ENCODE measurements around the gene PRMT7. TPM values are rescaled to one million over a fixed set of nuclear protein-coding genes. Genes with fewer than 3 reads are reported as not detected.
A peak's percentile ranks its signal among the peaks of the same experiment; 100 is the strongest.

The PRMT7 gene
- total RNA-seq, 2 donors from 2014 or later: 45.7 to 90.9 TPM

DNA sequence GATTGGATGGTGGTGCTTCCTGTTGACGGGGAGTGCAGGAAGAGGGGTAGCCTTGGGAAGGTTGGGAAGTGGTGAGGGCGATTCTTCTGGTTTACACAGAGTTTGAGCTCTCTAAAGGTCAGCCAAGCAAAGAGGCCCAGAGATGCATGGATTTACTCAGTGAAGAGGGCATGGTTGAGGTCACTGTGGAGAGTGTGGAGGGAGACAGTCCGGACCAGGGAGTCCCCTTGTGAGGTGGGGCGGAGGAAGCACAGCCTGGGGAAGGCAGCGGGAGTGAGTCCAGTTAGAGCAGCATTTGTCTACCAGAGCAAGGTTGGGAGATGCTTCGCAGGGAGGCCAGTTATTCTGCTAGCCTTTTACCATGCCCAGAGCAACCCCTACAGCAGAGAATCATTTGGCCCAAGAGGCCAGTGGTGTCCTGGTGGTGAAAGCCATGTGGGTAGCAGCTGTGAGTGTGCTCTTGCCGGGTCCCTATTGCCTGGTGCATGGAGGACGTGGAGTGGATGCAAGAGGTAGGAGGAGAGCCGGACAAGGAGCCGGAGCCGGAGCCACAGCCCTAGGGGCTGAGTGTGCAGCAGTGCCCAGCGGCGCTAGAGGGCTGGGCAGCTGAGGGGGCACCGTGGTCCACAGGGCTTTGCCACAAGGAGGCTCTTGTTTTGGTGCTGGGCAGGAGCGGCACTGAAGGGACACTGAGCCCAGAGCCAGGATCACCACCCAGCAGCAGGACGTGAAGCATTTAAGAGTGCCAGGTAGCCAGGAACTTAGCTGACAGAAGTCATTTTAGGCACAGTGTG, 27.7 kb downstream of the PRMT7 start:
- H3K36me3 Mint-ChIP-seq: peaks cover 20% of the 10 kb centered on the region
- no peak for ATAC-seq
- H3K9me3 Mint-ChIP-seq: no peaks in the 10 kb centered on the region
- no peaks in the 10 kb centered on the region for H3K27me3 Mint-ChIP-seq
- DNase-seq (ENCODE audit: low spot score): no peak
- no peak overlapping the region for H3K27ac Mint-ChIP-seq
- H3K4me1 Mint-ChIP-seq (ENCODE audit: low read depth in 2 of 2): no peaks in the 10 kb centered on the region
- H3K4me3 Mint-ChIP-seq: no peak overlapping the region

DNA sequence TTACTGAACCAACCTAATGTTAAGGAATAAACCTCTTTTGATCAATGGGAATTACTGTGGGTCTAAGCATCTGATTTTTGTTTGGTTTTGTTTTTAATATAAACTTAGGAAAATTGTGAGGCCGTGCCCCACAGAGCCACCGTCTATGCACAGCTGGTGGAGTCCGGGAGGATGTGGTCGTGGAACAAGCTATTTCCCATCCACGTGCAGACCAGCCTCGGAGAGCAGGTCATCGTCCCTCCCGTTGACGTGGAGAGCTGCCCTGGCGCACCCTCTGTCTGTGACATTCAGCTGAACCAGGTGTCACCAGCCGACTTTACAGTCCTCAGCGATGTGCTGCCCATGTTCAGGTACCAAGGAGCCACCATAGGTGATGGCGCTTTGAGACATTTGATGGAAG, 28.4 kb downstream of the PRMT7 start:
- no peaks in the 10 kb centered on the region for H3K27me3 Mint-ChIP-seq
- H3K4me1 Mint-ChIP-seq (ENCODE audit: low read depth in 2 of 2): no peaks in the 10 kb centered on the region
- no peaks in the 10 kb centered on the region for H3K9me3 Mint-ChIP-seq
- H3K4me3 Mint-ChIP-seq: no peak overlapping the region
- DNase-seq (ENCODE audit: low spot score) (no peak), ATAC-seq (no peak)
- H3K36me3 Mint-ChIP-seq: peaks cover 17% of the 10 kb centered on the region
- no peak overlapping the region for H3K27ac Mint-ChIP-seq

DNA sequence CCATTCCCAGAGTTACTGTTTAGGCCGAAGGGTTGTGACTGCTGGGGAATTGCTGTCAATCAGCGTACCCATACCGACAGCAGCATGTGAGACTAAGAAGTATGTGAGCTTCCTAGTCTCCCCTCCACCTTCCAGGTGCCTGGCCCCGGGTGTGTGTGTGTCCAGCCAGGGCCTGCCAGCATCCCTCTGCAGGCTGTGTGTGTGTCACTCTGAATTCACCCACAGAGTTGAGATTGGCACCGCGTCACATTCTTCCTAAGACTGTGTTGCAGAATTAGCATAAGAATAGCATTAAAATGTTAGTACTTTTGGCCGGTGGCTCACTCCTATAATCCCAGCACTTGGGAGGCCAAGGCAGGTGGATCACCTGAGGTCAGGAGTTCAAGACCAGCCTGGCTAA, 31.8 kb downstream of the PRMT7 start:
- H3K4me1 Mint-ChIP-seq (ENCODE audit: low read depth in 2 of 2): peaks cover 0 to 2% of the 10 kb centered on the region in 2 donors
- no peak for DNase-seq (ENCODE audit: low spot score)
- H3K4me3 Mint-ChIP-seq: no peak overlapping the region
- no peaks in the 10 kb centered on the region for H3K27me3 Mint-ChIP-seq
- peaks cover 20% of the 10 kb centered on the region for H3K36me3 Mint-ChIP-seq
- no peak for ATAC-seq
- H3K27ac Mint-ChIP-seq: no peak overlapping the region
- no peaks in the 10 kb centered on the region for H3K9me3 Mint-ChIP-seq

DNA sequence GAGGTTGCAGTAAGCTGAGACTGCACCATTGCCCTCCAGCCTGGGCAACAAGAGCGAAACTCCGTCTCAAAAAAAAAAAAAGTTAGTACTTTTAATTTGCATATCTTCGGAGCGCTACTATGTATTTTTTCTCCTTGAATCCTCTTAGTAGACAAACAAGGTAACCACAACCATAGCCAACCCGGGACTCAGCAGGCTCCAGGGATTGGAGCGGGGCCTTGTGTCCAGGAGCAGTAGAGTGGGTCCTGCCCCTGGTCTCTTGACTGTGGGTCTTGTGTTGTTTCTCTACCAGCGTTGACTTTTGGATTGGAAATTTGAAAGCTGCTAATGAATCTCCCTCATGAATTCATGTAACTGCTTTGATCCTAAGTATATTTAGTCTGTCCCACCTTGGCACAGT, 32.3 kb downstream of the PRMT7 start:
- Mint-ChIP-seq H3K27ac (no peak overlapping the region), H3K36me3 (peaks cover 17% of the 10 kb centered on the region), H3K9me3 (no peaks in the 10 kb centered on the region), H3K4me3 (no peak overlapping the region), H3K4me1 (ENCODE audit: low read depth in 2 of 2) (peaks cover 0 to 2% of the 10 kb centered on the region in 2 donors), H3K27me3 (no peaks in the 10 kb centered on the region)
- ATAC-seq: no peak
- no peak for DNase-seq (ENCODE audit: low spot score)

DNA sequence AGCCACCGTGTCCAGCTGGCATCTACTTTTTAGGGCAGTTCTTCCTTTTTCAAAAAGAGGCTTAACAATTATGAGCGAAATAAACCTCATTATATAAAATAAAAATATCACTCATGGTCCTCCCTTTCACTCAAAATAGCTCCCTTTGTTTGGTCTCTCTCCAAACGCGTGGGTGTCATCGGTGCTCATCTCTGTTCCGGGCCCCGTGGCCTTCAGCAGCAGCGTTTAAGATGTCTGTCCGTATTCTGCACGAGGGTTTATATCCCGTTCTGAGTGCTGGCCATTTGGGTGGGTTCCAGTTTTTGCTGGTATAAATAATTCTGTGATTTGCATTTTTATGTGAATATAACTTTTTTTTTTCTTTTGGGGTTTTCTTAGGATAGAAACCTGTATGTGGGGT, 33.4 kb downstream of the PRMT7 start:
- H3K36me3 Mint-ChIP-seq: peaks cover 17% of the 10 kb centered on the region

DNA sequence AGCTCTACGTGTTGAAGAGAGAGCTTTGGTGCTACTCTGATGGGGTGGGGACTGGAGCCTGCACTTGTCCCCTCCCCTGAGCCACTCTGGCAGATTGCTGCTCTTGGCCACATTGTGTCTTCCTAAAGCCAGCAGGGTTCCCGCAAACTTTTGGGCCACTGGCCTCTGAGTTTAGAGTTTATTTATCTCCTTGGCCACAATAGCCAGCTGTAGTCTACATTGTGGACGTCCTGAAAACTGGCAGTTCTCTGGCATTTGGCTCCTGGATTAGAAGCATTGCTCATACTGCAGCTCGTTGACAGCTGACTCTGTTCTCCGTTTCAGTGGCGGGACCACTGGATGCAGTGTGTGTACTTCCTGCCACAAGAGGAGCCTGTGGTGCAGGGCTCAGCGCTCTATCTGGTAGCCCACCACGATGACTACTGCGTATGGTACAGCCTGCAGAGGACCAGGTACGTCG, 34.6 kb downstream of the PRMT7 start:
- no peaks in the 10 kb centered on the region for H3K9me3 Mint-ChIP-seq
- ATAC-seq (no peak), DNase-seq (ENCODE audit: low spot score) (no peak)
- no peaks in the 10 kb centered on the region for H3K27me3 Mint-ChIP-seq
- H3K4me1 Mint-ChIP-seq (ENCODE audit: low read depth in 2 of 2): peaks cover 0 to 2% of the 10 kb centered on the region in 2 donors
- no peak overlapping the region for H3K4me3 Mint-ChIP-seq
- no peak overlapping the region for H3K27ac Mint-ChIP-seq
- H3K36me3 Mint-ChIP-seq: peaks cover 20% of the 10 kb centered on the region

More for the DNA sequence above, 33.4 kb downstream of the PRMT7 start:
- DNase-seq (ENCODE audit: low spot score) (no peak), ATAC-seq (no peak)
- H3K27ac Mint-ChIP-seq: no peak overlapping the region
- H3K9me3 Mint-ChIP-seq: no peaks in the 10 kb centered on the region
- H3K4me1 Mint-ChIP-seq (ENCODE audit: low read depth in 2 of 2): peaks cover 0 to 2% of the 10 kb centered on the region in 2 donors
- H3K27me3 Mint-ChIP-seq: no peaks in the 10 kb centered on the region
- no peak overlapping the region for H3K4me3 Mint-ChIP-seq

DNA sequence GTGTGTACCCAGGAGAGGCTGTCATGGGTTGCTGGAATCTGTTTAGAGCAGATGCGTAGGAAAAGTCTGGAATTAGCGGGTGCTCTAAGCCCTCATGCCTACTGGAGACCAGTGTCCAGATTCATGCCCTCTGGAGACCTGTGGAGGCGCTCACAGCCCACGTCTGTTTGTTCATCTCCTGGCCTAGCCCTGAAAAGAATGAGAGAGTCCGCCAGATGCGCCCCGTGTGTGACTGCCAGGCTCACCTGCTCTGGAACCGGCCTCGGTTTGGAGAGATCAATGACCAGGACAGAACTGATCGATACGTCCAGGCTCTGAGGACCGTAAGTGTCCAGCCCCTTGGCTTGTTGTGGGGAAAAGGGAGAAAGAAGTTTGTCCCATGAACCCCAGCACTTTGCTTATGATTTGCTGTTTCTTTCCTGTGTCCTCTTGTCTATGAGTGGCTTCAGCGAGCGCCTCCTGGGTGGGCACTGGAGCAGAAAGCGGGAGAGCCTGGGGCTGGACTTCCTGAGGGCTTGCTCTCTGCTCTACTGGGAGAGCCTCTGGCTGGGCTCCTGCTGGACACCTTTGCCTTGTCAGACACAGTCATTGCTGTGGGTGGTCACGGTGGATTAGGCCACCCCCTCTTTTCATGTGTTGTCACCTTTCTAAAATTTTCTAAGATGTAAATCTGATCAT, 35.3 kb downstream of the PRMT7 start:
- H3K27ac Mint-ChIP-seq: no peak overlapping the region

DNA sequence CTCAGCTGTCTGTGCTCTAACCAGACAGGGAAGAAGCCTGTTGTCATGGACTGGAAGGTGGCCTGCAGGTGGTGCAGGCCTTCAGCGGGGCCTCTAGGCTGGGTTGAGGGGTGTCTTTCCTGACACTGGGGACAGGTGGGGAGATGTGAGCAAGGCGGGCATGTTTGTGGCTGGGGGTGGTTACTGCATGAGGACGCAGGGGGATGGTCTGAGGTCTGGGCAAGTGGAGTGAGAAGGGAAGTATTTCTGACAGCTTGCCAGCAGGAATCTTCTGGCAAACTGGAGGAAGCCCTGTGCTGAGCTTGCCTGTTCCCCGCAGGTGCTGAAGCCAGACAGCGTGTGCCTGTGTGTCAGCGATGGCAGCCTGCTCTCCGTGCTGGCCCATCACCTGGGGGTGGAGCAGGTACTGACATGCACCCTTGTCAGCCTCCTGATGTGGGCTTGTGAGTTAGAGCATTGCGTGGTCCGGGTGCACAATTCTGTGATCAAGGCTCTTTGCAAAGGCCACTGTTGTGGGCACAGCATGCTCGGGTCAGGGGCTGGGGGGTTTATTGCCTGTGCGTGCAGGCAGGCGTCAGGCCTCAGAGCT, 36.2 kb downstream of the PRMT7 start:
- peak in 1 of 2 donors; percentile 20 for ATAC-seq
- H3K4me3 Mint-ChIP-seq: no peak overlapping the region
- DNase-seq (ENCODE audit: low spot score): no peak
- no peaks in the 10 kb centered on the region for H3K27me3 Mint-ChIP-seq
- peaks cover 13% of the 10 kb centered on the region for H3K36me3 Mint-ChIP-seq
- H3K27ac Mint-ChIP-seq: no peak overlapping the region
- H3K9me3 Mint-ChIP-seq: no peaks in the 10 kb centered on the region
- H3K4me1 Mint-ChIP-seq (ENCODE audit: low read depth in 2 of 2): peaks cover 0 to 2% of the 10 kb centered on the region in 2 donors

More for the DNA sequence above, 35.3 kb downstream of the PRMT7 start:
- DNase-seq (ENCODE audit: low spot score): no peak
- no peak overlapping the region for H3K4me3 Mint-ChIP-seq
- no peaks in the 10 kb centered on the region for H3K27me3 Mint-ChIP-seq
- H3K9me3 Mint-ChIP-seq: no peaks in the 10 kb centered on the region
- no peak for ATAC-seq
- H3K4me1 Mint-ChIP-seq (ENCODE audit: low read depth in 2 of 2): peaks cover 0 to 2% of the 10 kb centered on the region in 2 donors
- H3K36me3 Mint-ChIP-seq: peaks cover 13% of the 10 kb centered on the region

DNA sequence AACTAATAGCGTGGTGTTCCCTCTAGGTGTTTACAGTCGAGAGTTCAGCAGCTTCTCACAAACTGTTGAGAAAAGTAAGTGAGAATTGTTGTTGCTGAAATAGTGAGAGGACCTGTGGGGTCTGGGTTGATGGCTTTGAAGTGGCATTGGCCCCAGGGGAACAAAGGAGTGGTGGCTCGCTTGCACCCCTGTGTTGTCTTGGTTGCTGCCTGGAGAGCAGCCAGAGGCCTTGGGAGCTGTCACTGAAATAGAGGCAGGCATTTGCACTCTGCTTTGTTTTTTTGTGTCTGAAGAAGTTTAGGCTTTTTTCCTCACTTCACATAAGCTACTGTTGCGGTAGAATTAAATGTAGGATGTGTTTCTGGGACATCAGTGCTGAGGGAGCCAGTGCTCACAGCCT, 36.8 kb downstream of the PRMT7 start:
- Mint-ChIP-seq H3K27ac (no peak overlapping the region), H3K4me1 (ENCODE audit: low read depth in 2 of 2) (peaks cover 0 to 2% of the 10 kb centered on the region in 2 donors), H3K36me3 (peaks cover 13% of the 10 kb centered on the region), H3K4me3 (no peak overlapping the region), H3K9me3 (no peaks in the 10 kb centered on the region), H3K27me3 (no peaks in the 10 kb centered on the region)
- DNase-seq (ENCODE audit: low spot score) (no peak), ATAC-seq (no peak)

DNA sequence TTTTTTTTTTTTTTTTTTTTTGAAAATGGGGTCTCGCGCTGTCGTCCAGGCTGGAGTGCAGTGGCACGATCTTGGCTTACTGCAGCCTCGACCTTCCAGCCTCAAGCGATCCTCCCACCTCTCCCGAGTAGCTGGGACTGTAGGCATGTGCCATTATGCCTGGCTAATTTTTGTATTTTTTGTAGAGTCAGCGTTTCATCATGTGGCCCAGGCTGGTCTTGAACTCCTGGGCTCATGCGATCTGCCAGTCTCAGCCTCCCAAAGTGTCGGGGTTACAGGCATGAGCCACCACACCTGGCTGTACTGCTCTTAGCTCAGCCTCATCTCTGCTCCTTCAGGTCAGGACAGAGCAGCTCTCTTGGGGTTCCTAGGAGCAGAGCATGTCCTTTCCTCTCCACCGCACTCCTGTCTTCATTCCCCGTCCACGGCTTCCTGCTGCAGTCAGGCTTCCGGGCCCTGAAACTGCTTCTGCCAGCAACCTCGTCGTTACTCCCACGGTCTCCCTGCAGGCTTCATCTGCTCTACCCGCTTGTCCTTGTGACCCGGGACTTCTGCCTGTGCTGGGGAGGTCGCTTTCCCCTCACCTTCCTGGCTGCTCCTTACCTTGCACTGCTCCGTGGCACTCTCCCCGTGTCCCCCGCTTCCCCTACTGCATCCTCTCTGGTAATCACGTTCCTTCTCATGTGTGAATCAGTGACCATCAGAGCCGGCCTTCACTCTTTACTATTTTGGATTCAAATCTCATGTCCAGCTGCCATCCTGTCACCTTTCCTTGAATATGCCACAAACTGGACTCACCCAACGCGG, 38.0 kb downstream of the PRMT7 start:
- peaks cover 0 to 2% of the 10 kb centered on the region in 2 donors for H3K4me1 Mint-ChIP-seq (ENCODE audit: low read depth in 2 of 2)
- H3K9me3 Mint-ChIP-seq: no peaks in the 10 kb centered on the region
- no peak overlapping the region for H3K27ac Mint-ChIP-seq
- no peak for ATAC-seq
- DNase-seq (ENCODE audit: low spot score): no peak
- H3K36me3 Mint-ChIP-seq: peaks cover 13% of the 10 kb centered on the region
- no peak overlapping the region for H3K4me3 Mint-ChIP-seq
- no peaks in the 10 kb centered on the region for H3K27me3 Mint-ChIP-seq

DNA sequence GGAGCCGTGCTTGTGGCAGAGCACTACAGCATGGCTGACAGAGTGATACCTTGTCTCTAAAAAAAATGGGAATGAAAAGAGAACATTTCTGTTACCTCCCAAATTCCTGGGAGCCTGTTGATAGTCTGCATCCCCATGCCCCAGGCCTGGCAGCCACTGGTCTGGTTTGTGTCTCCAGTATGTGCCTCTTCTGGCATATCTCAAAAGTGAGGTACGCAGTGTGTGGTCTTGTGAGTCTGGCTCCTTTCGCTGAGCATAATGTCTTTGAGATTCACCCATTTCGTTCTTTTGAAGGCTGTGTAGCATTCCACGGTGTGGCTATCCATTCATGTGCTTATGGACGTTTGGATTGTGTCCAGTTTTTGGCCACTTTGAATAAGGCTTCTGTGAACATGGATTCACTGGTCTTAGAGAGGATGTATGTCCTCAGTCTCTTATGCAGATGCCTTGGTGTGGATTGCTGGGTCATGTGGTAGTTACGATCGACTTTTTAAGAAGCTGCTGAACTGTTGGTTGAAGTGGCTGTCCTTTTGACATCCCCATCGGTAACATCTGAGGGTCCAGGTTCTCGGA, 39.1 kb downstream of the PRMT7 start:
- Mint-ChIP-seq H3K27ac (no peak overlapping the region), H3K36me3 (peaks cover 9% of the 10 kb centered on the region), H3K9me3 (no peaks in the 10 kb centered on the region), H3K4me1 (ENCODE audit: low read depth in 2 of 2) (peaks cover 0 to 6% of the 10 kb centered on the region in 2 donors), H3K4me3 (no peak overlapping the region), H3K27me3 (no peaks in the 10 kb centered on the region)
- DNase-seq (ENCODE audit: low spot score) (no peak), ATAC-seq (no peak)

DNA sequence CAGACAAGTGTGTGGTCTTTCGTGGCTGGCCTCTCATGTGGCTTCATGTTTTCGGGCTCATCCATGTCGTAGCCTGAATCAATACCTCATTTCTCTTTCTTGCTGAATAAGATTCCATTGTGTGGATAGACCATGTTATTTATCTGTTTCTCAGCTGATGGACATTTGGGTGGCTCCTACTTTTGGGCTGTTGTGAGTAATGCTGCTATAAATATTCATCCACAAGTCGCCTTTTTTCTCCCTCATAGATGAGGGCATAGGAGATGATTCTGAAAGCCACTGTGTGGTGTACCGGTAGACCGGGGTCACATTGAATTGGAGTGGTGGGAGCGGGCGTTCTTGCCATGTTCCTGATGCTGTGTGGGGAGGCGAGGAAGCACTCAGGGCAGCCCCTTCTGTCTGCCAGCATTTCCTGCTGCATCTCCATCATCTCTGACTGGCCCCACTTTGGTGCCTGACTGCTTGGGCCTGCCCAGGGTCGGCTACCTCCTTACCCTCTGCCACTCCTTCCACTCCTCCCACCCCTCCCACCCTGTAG, 40.1 kb downstream of the PRMT7 start:
- H3K36me3 Mint-ChIP-seq: peaks cover 7% of the 10 kb centered on the region
- no peaks in the 10 kb centered on the region for H3K27me3 Mint-ChIP-seq
- no peak overlapping the region for H3K27ac Mint-ChIP-seq
- H3K4me1 Mint-ChIP-seq (ENCODE audit: low read depth in 2 of 2): peaks cover 5 to 10% of the 10 kb centered on the region in 2 donors
- DNase-seq (ENCODE audit: low spot score): no peak
- H3K9me3 Mint-ChIP-seq: no peaks in the 10 kb centered on the region
- ATAC-seq: no peak
- H3K4me3 Mint-ChIP-seq: no peak overlapping the region

DNA sequence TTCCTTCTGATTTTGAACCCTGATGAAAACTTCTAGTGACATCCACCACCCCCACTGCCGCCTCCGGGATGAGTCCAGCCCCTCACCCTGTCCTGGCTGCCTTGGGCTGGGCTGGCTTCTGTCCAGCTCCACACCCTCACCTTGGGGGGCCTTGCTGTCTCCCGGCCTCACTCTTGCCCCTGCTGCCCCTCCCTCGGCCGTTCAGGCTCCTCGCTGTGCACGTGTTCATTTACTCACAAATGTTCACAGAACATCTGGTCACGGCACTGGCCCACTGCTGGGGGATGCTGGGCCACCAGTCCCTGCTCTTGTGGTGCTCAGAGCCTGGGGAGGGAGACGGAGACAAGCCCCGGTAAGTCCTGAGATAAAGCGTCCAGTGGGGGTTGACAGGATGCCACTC, 40.6 kb downstream of the PRMT7 start:
- H3K27me3 Mint-ChIP-seq: no peaks in the 10 kb centered on the region
- H3K4me3 Mint-ChIP-seq: no peak overlapping the region
- H3K9me3 Mint-ChIP-seq: no peaks in the 10 kb centered on the region
- no peak overlapping the region for H3K27ac Mint-ChIP-seq
- DNase-seq (ENCODE audit: low spot score) (no peak), ATAC-seq (no peak)
- H3K36me3 Mint-ChIP-seq: peaks cover 7% of the 10 kb centered on the region
- H3K4me1 Mint-ChIP-seq (ENCODE audit: low read depth in 2 of 2): peaks cover 8 to 16% of the 10 kb centered on the region in 2 donors

All from natural killer cell treated with Interleukin-12 subunit alpha and Interleukin-12 subunit beta and Interleukin-15 and Interleukin-18, amount 100 ng/mL, for 72 hours (primary cell).